ENCODE data around the gene C2orf49. TPM values are rescaled to one million over a fixed set of nuclear protein-coding genes. Genes with fewer than 3 reads are reported as not detected.

The C2orf49 gene
- total and polyA plus RNA-seq, 8 donors, result 6.3 to 22.0 (median 11.0) TPM

GRCh38 chr2:105369777-105370690, 32.7 kb downstream of the C2orf49 start:
- peaks cover 32 to 74% (median 61%) of the 10 kb centered on the region in 4 donors for H3K4me1 ChIP-seq
- H3K27ac ChIP-seq, result peak overlapping the region in 4 of 5 donors; percentile 41 to 93 (median 86)
- TF ChIP-seq POLR2AphosphoS5 (IDR thresholded peaks at IDR 0.05), result peak; percentile 10 to 88 (median 59)
- TF ChIP-seq, protein P1, sequence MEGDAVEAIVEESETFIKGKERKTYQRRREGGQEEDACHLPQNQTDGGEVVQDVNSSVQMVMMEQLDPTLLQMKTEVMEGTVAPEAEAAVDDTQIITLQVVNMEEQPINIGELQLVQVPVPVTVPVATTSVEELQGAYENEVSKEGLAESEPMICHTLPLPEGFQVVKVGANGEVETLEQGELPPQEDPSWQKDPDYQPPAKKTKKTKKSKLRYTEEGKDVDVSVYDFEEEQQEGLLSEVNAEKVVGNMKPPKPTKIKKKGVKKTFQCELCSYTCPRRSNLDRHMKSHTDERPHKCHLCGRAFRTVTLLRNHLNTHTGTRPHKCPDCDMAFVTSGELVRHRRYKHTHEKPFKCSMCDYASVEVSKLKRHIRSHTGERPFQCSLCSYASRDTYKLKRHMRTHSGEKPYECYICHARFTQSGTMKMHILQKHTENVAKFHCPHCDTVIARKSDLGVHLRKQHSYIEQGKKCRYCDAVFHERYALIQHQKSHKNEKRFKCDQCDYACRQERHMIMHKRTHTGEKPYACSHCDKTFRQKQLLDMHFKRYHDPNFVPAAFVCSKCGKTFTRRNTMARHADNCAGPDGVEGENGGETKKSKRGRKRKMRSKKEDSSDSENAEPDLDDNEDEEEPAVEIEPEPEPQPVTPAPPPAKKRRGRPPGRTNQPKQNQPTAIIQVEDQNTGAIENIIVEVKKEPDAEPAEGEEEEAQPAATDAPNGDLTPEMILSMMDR (IDR thresholded peaks at IDR 0.05), result peak in 6 of 7 experiments; percentile 72 to 96 (median 90)
- TF ChIP-seq POLR2A (IDR thresholded peaks at IDR 0.05), result no peak
- no peak for TF ChIP-seq EP300 (IDR thresholded peaks at IDR 0.05)
- intact Hi-C loops (cut with DNase I; ENCODE audit: low total_unique reads), result loop anchor here (5.0 kb wide), 1 partner anchor 152 kb away; no protein-coding TSS in a partner anchor
- no peaks in the 10 kb centered on the region for H3K9me3 ChIP-seq
- peaks cover 8 to 70% (median 50%) of the 10 kb centered on the region in 4 donors for H3K36me3 ChIP-seq
- DNase-seq, result peak; percentile 93 to 96
- whole genome bisulfite sequencing, 5 donors, result 37 to 44% (median 41%) methylated on average over 30 of the region's 30 CpGs
- H3K27me3 ChIP-seq, result no peaks in the 10 kb centered on the region
- no peak overlapping the region for H3K4me3 ChIP-seq

GRCh38 chr2:105371156-105371555, 33.8 kb downstream of the C2orf49 start:
- Histone ChIP-seq H3K4me3 (no peak overlapping the region), H3K9me3 (no peaks in the 10 kb centered on the region), H3K36me3 (peaks cover 7 to 59% (median 39%) of the 10 kb centered on the region in 4 donors), H3K4me1 (peaks cover 42 to 84% (median 71%) of the 10 kb centered on the region in 4 donors), H3K27me3 (no peaks in the 10 kb centered on the region), H3K27ac (peak overlapping the region in 4 of 5 donors; percentile 41 to 93 (median 86))
- WGBS, 5 donors, result 72 to 88% (median 82%) methylated on average over 10 of the region's 10 CpGs
- intact Hi-C loops (cut with DNase I; ENCODE audit: low total_unique reads), result no loop called here
- DNase-seq, result no peak
- TF ChIP-seq POLR2A (IDR thresholded peaks at IDR 0.05) (no peak), EP300 (IDR thresholded peaks at IDR 0.05) (no peak), POLR2AphosphoS5 (IDR thresholded peaks at IDR 0.05) (no peak)
- TF ChIP-seq, protein P1 (IDR thresholded peaks at IDR 0.05), result no peak

DNA sequence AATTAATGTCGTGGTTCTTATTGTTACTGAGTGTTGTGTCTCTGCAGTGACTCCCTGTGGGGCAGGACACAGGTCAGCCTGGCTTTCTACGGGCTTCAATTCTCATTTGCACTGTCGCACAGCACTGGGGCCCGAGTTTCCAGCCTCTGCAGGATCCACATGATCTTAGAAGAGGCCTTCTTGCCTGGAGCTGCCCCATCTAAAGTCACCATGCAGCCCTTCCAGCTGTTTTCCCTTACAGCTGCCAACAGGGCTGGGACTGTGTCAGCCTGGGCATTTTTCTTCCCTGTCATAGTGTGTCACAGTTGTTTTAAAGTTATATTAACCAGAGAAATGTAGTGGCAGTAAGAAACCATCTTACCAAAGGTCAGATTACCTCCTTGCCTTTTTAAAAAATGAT, 34.5 kb downstream of the C2orf49 start:
- DNase-seq, result no peak
- Histone ChIP-seq H3K4me3 (no peak overlapping the region), H3K27me3 (no peaks in the 10 kb centered on the region), H3K36me3 (peaks cover 7 to 57% (median 34%) of the 10 kb centered on the region in 4 donors), H3K9me3 (no peaks in the 10 kb centered on the region), H3K4me1 (peaks cover 47 to 87% (median 76%) of the 10 kb centered on the region in 4 donors), H3K27ac (peak overlapping the region in 4 of 5 donors; percentile 72 to 93 (median 86))
- intact Hi-C loops (cut with DNase I; ENCODE audit: low total_unique reads), result no loop called here
- TF ChIP-seq EP300 (IDR thresholded peaks at IDR 0.05), result no peak
- TF ChIP-seq POLR2AphosphoS5 (IDR thresholded peaks at IDR 0.05), result peak in 1 of 3 donors; percentile 6
- WGBS, 5 donors, result 59 to 74% (median 61%) methylated on average over 4 of the region's 4 CpGs

DNA sequence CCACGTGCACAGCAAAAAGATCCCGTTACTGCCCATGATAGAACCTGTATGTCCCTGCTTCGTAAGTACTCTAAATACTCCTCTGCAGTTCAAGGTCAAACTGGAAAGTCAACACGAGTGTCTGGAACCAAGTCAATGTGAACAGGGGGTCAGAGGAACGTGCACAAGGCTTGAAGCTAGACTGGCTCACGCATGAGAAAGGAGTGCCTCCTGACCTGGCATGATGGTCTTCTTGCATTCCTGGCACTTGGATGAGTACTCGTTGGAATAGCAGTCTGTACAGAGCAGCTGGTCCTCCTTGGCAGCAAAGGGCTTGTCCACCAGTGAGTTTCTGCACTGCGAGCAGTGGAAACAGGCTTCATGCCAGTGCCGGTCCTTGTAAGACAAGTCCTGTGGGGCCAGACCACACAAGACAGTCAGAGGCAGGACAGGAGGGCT, 36.0 kb downstream of the C2orf49 start:
- Histone ChIP-seq H3K36me3 (peaks cover 0 to 60% (median 24%) of the 10 kb centered on the region in 4 donors), H3K4me3 (no peak overlapping the region), H3K27ac (peak overlapping the region; percentile 24 to 93 (median 85)), H3K4me1 (peaks cover 47 to 99% (median 78%) of the 10 kb centered on the region in 4 donors), H3K9me3 (no peaks in the 10 kb centered on the region), H3K27me3 (no peaks in the 10 kb centered on the region)
- TF ChIP-seq EP300 (IDR thresholded peaks at IDR 0.05) (peak; percentile 9), POLR2A (IDR thresholded peaks at IDR 0.05) (no peak), POLR2AphosphoS5 (IDR thresholded peaks at IDR 0.05) (peak; percentile 41 to 71 (median 54))
- intact Hi-C loops (cut with DNase I; ENCODE audit: low total_unique reads), result no loop called here
- 21 to 36% (median 24%) methylated on average over 9 of the region's 9 CpGs for WGBS, 5 donors
- DNase-seq, result peak; percentile 58 to 70

GRCh38 chr2:105373895-105374401, 36.6 kb downstream of the C2orf49 start:
- DNase-seq, result no peak
- no peak overlapping the region for H3K4me3 ChIP-seq
- peaks cover 53 to 99% (median 78%) of the 10 kb centered on the region in 4 donors for H3K4me1 ChIP-seq
- no peaks in the 10 kb centered on the region for H3K9me3 ChIP-seq
- no peaks in the 10 kb centered on the region for H3K27me3 ChIP-seq
- no peak for TF ChIP-seq EP300 (IDR thresholded peaks at IDR 0.05)
- TF ChIP-seq, protein P1 (IDR thresholded peaks at IDR 0.05), result no peak
- TF ChIP-seq POLR2A (IDR thresholded peaks at IDR 0.05), result no peak
- TF ChIP-seq POLR2AphosphoS5 (IDR thresholded peaks at IDR 0.05), result no peak
- peak overlapping the region; percentile 52 to 93 (median 85) for H3K27ac ChIP-seq
- 74 to 78% (median 77%) methylated on average over 9 of the region's 9 CpGs for WGBS, 5 donors
- intact Hi-C loops (cut with DNase I; ENCODE audit: low total_unique reads), result no loop called here
- peaks cover 0 to 60% (median 23%) of the 10 kb centered on the region in 4 donors for H3K36me3 ChIP-seq

All from stomach (tissue), 9 donors.